COLO668 (cell line): ENCODE measurements around the gene PRUNE2.
"Not testable (repeated sequence)": the region's sequence is repeated elsewhere in the genome, so short reads cannot be mapped to it uniquely, and the experiment has no call there.

Source experiments
- DNase-seq: peaks from one replicate; lab custom pipeline; 2025; ENCODE audit not compliant: unreplicated experiment; lab: John Stamatoyannopoulos, UW

PRUNE2 gene

DNA sequence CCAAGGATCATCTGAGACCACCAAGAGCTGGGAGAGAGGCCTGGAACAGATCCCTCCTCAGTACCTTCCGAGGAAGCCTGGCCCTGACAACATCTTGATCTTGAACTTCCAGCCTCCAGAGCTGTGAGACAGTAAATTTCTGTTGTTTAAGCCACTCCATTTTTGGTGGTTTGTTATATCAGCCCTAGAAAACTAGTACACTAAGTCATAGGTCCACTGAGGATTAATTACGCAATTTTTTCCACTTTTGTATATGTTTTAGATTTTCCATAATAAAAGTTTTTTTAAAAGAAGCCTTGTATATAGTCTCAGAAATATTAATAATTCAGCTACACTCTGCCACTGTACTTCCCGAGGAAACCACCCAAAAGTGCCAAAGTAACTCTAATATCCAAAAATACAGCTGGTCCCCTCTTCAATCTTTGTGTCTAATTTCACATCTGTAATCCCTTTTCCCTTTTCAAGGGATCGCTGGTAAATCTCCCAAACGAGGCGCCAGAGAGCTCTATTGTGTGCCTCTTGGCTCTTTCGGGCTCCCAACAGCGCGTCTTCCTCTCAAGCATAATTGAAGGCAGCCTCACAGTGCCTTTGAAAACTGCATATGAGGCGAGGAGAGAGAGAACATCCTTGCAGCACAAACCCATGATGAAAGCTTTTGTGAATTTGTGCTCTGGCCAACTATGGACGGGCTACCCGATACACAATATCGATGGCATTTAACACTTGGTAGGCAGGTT is 32.7 kb downstream of the PRUNE2 start:
- DNase-seq, result no peak

DNA sequence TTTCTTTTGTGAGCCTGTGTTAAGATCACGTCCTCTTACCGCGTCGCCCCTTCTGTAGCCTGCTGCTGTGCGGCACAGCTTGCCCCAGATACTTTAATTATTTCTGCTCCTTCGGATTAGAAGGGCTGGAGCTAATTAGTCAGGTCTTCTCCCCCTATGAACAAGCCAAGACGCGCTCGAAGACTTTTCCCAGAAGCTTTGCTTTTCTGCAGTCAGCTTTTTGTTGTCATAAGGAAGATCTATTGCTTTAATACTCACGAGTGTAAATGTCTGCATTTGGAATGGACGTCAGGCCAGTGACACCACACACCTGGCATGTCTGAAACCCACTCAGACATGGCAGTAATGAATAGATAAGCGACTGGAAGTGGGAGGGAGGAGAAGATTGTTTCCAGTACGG is 37.0 kb downstream of the PRUNE2 start:
- DNase-seq, result peak; percentile 35

DNA sequence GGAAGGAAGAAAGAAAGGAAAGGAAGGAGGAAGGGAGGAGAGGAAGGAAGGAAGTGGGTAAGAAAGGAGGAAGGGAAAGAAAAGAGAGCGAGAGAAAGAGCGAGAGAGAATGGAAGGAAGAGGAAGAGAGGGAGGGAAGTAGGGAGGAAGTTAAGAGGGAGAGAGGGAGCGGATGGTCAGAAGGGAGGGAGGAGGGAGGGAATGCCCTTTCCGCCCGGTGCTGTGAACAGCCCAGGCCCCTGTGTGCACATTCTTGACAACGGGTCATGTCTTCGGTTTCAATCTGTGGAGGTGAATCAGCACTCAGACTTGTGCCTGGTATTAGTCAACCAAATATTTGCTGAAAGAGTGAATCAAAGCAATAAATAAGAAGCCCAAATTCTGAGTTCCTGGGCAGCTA is 39.2 kb downstream of the PRUNE2 start:
- no peak for DNase-seq

DNA sequence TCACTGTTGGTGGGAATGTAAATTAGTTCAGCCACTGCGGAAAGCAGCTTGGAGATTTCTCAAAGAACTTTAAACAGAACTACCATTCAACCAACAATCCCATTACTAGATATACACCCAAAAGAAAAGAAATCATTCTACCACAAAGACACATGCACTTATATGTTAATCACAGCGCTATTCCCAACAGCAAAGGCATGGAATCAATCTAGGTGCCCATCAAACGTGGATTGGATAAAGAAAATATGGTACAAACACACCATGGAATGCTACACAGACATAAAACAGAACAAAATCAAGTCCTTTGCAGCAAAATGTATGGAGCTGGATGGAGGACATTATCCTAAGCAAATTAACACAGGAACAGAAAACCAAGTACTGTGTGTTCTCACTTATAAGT is 42.1 kb downstream of the PRUNE2 start:
- no peak for DNase-seq

- DNase-seq, result no peak
Measured at GRCh38 chr9:76859860-76860259, 46.1 kb downstream of the PRUNE2 start.

GRCh38 chr9:76858248-76858647 is 47.7 kb downstream of the PRUNE2 start:
- DNase-seq, result not testable (repeated sequence)

GRCh38 chr9:76856016-76856415 is 49.9 kb downstream of the PRUNE2 start:
- no peak for DNase-seq

GRCh38 chr9:76855015-76855414 is 50.9 kb downstream of the PRUNE2 start:
- DNase-seq, result no peak

DNA sequence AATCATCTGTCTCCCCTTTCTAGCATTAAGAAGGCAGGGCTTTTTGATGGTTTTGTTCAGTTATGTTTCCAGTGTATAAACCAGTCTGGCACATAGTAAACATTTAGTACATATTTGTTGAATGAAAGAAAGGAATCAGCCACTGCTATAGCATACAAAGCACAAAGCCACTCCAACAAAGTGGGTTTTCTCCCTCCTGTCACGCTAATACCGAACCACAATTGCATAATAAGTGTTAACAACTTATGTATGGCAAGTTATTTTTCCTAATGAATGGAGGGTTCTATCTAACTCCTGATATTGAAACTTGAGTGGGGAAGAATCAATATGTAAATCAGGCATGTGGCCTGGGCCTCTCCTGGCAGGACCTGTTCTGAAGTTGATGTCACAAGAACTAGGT is 53.9 kb downstream of the PRUNE2 start:
- DNase-seq, result no peak

- no peak for DNase-seq
Measured at GRCh38 chr9:76846297-76846696, 59.6 kb downstream of the PRUNE2 start.

DNA sequence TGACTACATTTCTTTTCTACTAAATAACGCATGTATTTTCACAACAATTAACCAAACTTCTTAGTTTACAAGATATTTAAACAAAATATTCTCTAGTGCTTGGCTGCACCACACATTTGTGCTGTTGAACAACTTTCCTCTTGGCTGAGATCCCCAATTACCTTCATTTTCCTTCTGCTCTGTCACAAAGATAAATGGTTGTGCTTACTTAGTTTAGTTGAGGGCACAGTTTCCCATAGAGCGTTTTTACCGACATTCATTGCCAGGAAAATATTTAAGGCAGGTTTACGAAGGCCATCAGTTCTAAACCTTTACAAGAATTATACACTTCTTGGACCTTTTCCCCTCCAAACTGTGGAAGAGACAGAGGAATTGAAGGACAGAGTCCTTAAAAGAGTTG is 60.7 kb downstream of the PRUNE2 start:
- DNase-seq, result no peak

GRCh38 chr9:76835571-76836283 is 70.2 kb downstream of the PRUNE2 start:
- no peak for DNase-seq

- DNase-seq, result no peak
Measured at GRCh38 chr9:76828447-76828846, 77.5 kb downstream of the PRUNE2 start.

DNA sequence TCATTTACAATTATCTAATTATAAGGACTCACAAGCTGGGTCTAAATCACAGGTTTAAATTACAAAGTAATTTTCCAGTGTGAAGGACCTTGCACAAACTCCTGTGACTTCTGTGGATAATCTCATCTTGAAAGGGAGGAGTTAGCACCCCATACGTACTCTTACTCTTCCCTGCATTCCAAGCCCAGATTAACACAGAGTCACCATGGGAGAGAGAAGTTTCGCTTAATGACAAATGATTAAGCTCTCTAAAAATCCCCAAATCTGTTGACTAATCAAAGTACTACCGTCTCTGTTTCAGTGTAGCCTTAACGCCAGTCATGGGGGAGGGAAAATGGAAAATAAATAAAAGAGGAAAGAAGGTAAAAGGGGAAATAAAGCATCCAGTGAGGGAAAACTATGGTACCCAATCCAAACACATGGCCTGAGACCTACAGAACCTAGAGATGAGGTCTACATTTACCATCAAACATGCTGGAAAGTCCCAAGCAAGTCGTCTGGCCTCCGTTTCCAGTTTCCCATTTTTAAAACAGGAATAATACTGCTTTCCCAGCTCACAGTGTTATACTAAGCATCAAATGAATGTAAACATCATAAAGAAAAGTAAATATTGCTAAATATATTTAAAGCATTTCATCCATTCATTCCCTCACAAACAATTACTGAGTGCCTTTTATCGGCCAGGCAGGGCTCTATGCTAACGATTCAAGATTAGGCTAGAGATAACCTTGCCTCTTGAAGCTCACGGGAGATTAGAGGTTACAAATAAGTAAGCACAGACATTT is 78.4 kb downstream of the PRUNE2 start:
- no peak for DNase-seq

DNA sequence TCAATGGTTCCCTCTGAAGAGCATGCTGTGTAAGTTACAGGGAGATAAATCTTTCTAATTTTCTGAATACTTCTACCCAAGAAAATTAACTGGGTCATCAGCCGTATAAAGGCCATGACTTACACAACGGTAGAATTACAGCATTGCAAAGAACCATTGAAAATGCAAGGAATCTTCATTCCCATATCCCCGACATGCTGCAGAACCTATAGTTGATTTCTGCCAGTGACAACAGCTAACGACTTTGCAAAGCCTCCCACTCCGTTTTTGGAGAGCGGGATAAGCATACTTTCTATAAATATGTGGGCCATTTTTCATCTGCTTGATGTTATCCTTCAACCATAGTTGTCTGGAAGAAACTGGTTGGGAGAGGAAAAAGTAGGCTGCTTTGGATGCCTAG is 85.5 kb downstream of the PRUNE2 start:
- no peak for DNase-seq

DNA sequence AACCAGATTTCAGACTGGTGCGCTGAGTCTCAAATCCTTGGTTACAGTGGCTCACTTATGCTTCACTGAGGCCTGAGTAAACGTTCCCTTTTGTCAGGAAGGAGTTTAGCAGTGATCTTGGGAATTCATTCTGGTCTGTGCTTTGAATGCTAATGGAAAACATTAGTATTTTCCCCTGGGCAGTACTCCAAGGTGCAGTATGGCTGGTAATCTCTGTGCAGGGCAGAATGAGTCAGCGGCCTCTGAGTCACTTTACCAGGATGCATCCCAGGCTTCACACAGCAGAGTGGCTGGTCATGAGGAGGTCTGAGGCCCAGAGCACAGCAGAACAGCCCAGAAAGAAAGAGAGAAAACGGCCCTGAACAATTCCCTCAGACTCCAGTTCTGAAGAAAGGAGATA is 87.6 kb downstream of the PRUNE2 start:
- DNase-seq, result peak; percentile 50

DNA sequence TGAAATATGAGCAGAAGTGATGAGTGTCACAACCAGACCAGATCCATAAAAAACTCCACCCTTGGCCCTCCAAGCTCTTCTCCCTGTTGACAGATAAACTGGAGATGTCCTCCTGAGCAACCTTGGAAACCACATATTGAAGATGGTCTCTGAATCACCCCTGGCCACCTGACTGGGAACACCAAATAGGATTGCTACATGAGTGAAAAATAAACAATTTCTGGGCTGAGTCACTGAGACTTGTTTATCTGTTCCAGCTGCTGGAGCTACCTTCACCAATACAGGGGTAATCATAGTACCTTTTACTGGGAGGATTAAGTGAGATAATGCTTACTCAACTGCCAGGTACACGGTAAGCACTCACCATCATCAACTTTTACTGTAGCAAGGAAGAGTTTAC is 88.4 kb downstream of the PRUNE2 start:
- DNase-seq, result peak; percentile 21

DNA sequence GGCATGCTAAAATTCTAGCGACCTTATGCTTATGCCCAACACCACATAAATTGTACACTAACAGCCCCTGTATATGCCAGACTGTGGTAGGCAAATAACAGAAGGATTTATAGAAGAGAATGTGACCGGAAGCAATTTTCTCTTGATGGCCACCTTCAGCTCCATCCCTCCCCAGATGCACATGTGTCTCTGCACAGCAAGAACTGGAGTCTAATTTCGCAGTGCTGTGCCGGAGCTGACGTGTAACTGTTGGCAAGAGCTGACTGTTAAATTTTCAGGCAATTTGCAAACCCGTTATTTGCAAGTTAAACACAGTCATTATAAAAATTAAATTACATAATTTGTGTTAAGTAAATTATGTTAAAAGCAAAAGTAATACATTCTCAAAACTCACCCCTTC is 93.3 kb downstream of the PRUNE2 start:
- DNase-seq, result no peak

- peak; percentile 58 for DNase-seq
Measured at GRCh38 chr9:76810377-76810957, 95.4 kb downstream of the PRUNE2 start.

- DNase-seq, result no peak
Measured at GRCh38 chr9:76808636-76809035, 97.3 kb downstream of the PRUNE2 start.

- no peak for DNase-seq
Measured at GRCh38 chr9:76803762-76804161, 102.2 kb downstream of the PRUNE2 start.

- no peak for DNase-seq
Measured at GRCh38 chr9:76803083-76803482, 102.8 kb downstream of the PRUNE2 start.
